Loucy (cell line): ENCODE data around the gene KBTBD4.

Source experiments
- EZH2phosphoT487 ChIP-seq: fragments of 200-600 bp; IDR thresholded peaks from 2 replicates; pipeline ENCODE4 v1.6.1; 2018; ENCODE audit warnings: antibody characterized with exemption, mild to moderate bottlenecking, moderate library complexity, borderline replicate concordance
- TF ChIP-seq, protein P1 (sequence below): fragments of 200-600 bp; sonication (generic); conservative IDR thresholded peaks from 2 replicates; pipeline ENCODE4 v1.5.1; 2014; ENCODE audit warnings: mild to moderate bottlenecking, antibody characterized with exemption, low read length

GRCh38 chr11:47533690-47534151 is 45.0 kb downstream of the KBTBD4 start:
- TF ChIP-seq, protein P1, sequence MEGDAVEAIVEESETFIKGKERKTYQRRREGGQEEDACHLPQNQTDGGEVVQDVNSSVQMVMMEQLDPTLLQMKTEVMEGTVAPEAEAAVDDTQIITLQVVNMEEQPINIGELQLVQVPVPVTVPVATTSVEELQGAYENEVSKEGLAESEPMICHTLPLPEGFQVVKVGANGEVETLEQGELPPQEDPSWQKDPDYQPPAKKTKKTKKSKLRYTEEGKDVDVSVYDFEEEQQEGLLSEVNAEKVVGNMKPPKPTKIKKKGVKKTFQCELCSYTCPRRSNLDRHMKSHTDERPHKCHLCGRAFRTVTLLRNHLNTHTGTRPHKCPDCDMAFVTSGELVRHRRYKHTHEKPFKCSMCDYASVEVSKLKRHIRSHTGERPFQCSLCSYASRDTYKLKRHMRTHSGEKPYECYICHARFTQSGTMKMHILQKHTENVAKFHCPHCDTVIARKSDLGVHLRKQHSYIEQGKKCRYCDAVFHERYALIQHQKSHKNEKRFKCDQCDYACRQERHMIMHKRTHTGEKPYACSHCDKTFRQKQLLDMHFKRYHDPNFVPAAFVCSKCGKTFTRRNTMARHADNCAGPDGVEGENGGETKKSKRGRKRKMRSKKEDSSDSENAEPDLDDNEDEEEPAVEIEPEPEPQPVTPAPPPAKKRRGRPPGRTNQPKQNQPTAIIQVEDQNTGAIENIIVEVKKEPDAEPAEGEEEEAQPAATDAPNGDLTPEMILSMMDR = no peak
- TF ChIP-seq EZH2phosphoT487 = no peak
